HEK293T (cell line): ENCODE data around the gene CHCHD1.

Source experiments
- CTCF ChIA-PET: fragments of 350-600 bp; formaldehyde crosslinking; extraction: SDS; loops from one replicate; lab custom pipeline; 2021; ENCODE audit warnings: antibody characterized with exemption, inconsistent platforms; lab: Yijun Ruan, JAX
- POLR2A ChIA-PET: fragments of 350-600 bp; formaldehyde crosslinking; extraction: SDS; loops from one replicate; lab custom pipeline; 2020; ENCODE audit warnings: antibody characterized with exemption, inconsistent platforms; lab: Yijun Ruan, JAX
- DNase-seq: peaks from one replicate; pipeline ENCODE4 v3.0.0; 2012; ENCODE audit warnings: mixed read lengths; ENCODE audit errors: extremely low spot score
- ARNT ChIP-seq: fragments of 450-650 bp; IDR thresholded peaks from 2 replicates; pipeline ENCODE4 v1.6.1; 2017; ENCODE audit warnings: mild to moderate bottlenecking
- BHLHE40 ChIP-seq: fragments of 450-650 bp; IDR thresholded peaks from 2 replicates; pipeline ENCODE4 v1.6.1; 2016; ENCODE audit warnings: mild to moderate bottlenecking, moderate library complexity, borderline replicate concordance
- CTBP1 ChIP-seq: fragments of 450-650 bp; IDR thresholded peaks from 2 replicates; pipeline ENCODE4 v1.6.1; 2016; ENCODE audit warnings: borderline replicate concordance
- ELF4 ChIP-seq: fragments of 450-650 bp; IDR thresholded peaks from 2 replicates; pipeline ENCODE4 v1.6.1; 2017; ENCODE audit warnings: antibody characterized with exemption
- FOXA1 ChIP-seq: fragments of 450-650 bp; IDR thresholded peaks from 2 replicates; pipeline ENCODE4 v1.6.1; 2016; ENCODE audit warnings: mild to moderate bottlenecking
- FOXK2 ChIP-seq: fragments of 450-650 bp; IDR thresholded peaks from 2 replicates; pipeline ENCODE4 v1.6.1; 2016; ENCODE audit warnings: mild to moderate bottlenecking
- FOXM1 ChIP-seq: fragments of 450-650 bp; IDR thresholded peaks from 2 replicates; pipeline ENCODE4 v1.6.1; 2017; ENCODE audit warnings: mild to moderate bottlenecking, borderline replicate concordance
- HDGF ChIP-seq: fragments of 450-650 bp; IDR thresholded peaks from 2 replicates; pipeline ENCODE4 v1.6.1; 2017; ENCODE audit warnings: antibody characterized with exemption, borderline replicate concordance
- L3MBTL2 ChIP-seq: fragments of 450-650 bp; conservative IDR thresholded peaks from 2 replicates; pipeline ENCODE4 v1.6.1; 2016; ENCODE audit warnings: mild to moderate bottlenecking
- LEF1 ChIP-seq: fragments of 450-650 bp; IDR thresholded peaks from 2 replicates; pipeline ENCODE4 v1.6.1; 2017; ENCODE audit warnings: mild to moderate bottlenecking, borderline replicate concordance
- NFRKB ChIP-seq: fragments of 450-650 bp; IDR thresholded peaks from 2 replicates; pipeline ENCODE4 v1.6.1; 2016; ENCODE audit warnings: mild to moderate bottlenecking, moderate library complexity
- PKNOX1 ChIP-seq: fragments of 450-650 bp; IDR thresholded peaks from 2 replicates; pipeline ENCODE4 v1.6.1; 2016
- SP1 ChIP-seq: fragments of 450-650 bp; IDR thresholded peaks from 2 replicates; pipeline ENCODE4 v1.6.1; 2017
- SUZ12 ChIP-seq: fragments of 450-650 bp; IDR thresholded peaks from 2 replicates; pipeline ENCODE4 v1.6.1; 2016; ENCODE audit warnings: mild to moderate bottlenecking
- TARDBP ChIP-seq: fragments of 450-650 bp; IDR thresholded peaks from 2 replicates; pipeline ENCODE4 v1.6.1; 2016
- ZNF384 ChIP-seq: fragments of 450-650 bp; IDR thresholded peaks from 2 replicates; pipeline ENCODE4 v1.6.1; 2016

The CHCHD1 gene

GRCh38 chr10:73772281-73773151, 9.3 kb upstream of the CHCHD1 start:
- ChIA-PET CTCF (interaction anchor here (0.6 to 1.0 kb wide), 5 partner anchors 23 to 130 kb away, joined by 3 read pairs; no protein-coding TSS in a partner anchor), POLR2A (interaction anchor here (0.7 to 4.5 kb wide), 13 partner anchors 9 to 520 kb away, joined by 3 to 68 read pairs (median 4); partner anchors contain the start of genes CHCHD1, MRPS16, SEC24C and ZSWIM8)
- TF ChIP-seq CTBP1 (peak; percentile 54; the same call in 1 of the 2 replicates), ELF4 (no peak), TARDBP (peak; percentile 72; the same call in 1 of the 2 replicates)
- peak; percentile 63 for DNase-seq

GRCh38 chr10:73773152-73773879, 8.5 kb upstream of the CHCHD1 start:
- ChIA-PET CTCF (interaction anchor here (0.8 to 1.0 kb wide), 4 partner anchors 36 to 106 kb away, joined by 3 to 8 read pairs (median 3); no protein-coding TSS in a partner anchor), POLR2A (interaction anchor here (0.7 to 4.5 kb wide), 12 partner anchors 9 to 521 kb away, joined by 3 to 68 read pairs (median 6); partner anchors contain the start of genes CHCHD1, MRPS16, SEC24C and ZSWIM8)
- no peak for TF ChIP-seq TARDBP
- no peak for TF ChIP-seq CTBP1
- no peak for TF ChIP-seq PKNOX1
- no peak for TF ChIP-seq ELF4
- TF ChIP-seq FOXA1: no peak
- TF ChIP-seq FOXM1: no peak
- no peak for TF ChIP-seq ARNT
- no peak for TF ChIP-seq ZNF384
- no peak for TF ChIP-seq L3MBTL2
- TF ChIP-seq NFRKB: no peak
- TF ChIP-seq SP1: no peak
- no peak for TF ChIP-seq BHLHE40
- TF ChIP-seq LEF1: no peak
- no peak for TF ChIP-seq FOXK2
- no peak for DNase-seq

GRCh38 chr10:73774637-73775036, 7.2 kb upstream of the CHCHD1 start:
- TF ChIP-seq FOXM1: no peak
- DNase-seq: no peak
- POLR2A ChIA-PET: interaction anchor here (4.5 kb wide), 1 partner anchor 44 kb away, joined by 22 read pairs; no protein-coding TSS in a partner anchor
- CTCF ChIA-PET: interaction anchor here (0.8 to 1.7 kb wide), 2 partner anchors 34 to 105 kb away, joined by 6 to 8 read pairs; no protein-coding TSS in a partner anchor

GRCh38 chr10:73779018-73779417, 2.8 kb upstream of the CHCHD1 start:
- POLR2A ChIA-PET: interaction anchor here (1.3 kb wide), 1 partner anchor 49 kb away, joined by 5 read pairs; no protein-coding TSS in a partner anchor
- CTCF ChIA-PET: interaction anchor here (0.6 kb wide), 1 partner anchor 187 kb away, joined by 4 read pairs; no protein-coding TSS in a partner anchor
- no peak for TF ChIP-seq TARDBP
- no peak for TF ChIP-seq ZNF384
- TF ChIP-seq FOXM1: no peak
- TF ChIP-seq FOXA1: no peak
- no peak for TF ChIP-seq PKNOX1
- no peak for TF ChIP-seq CTBP1
- no peak for TF ChIP-seq FOXK2
- TF ChIP-seq SP1: no peak
- TF ChIP-seq ARNT: no peak
- DNase-seq: no peak

- no peak for DNase-seq
- ChIA-PET POLR2A (interaction anchor here (1.3 to 5.3 kb wide), 2 partner anchors 8 to 49 kb away, joined by 5 to 68 read pairs; a partner anchor contains a TSS), CTCF (interaction anchor here (0.6 kb wide), 1 partner anchor 188 kb away, joined by 4 read pairs; no protein-coding TSS in a partner anchor)
- TF ChIP-seq SP1 (no peak), PKNOX1 (no peak), FOXA1 (no peak), L3MBTL2 (no peak), ARNT (no peak), ELF4 (no peak), FOXM1 (no peak), LEF1 (no peak), CTBP1 (no peak), HDGF (no peak), SUZ12 (no peak)
Measured at GRCh38 chr10:73779539-73780197, 2.2 kb upstream of the CHCHD1 start.

- POLR2A ChIA-PET: interaction anchor here (0.9 to 5.3 kb wide), 2 partner anchors 9 to 17 kb away, joined by 3 to 68 read pairs; a partner anchor contains a TSS
- CTCF ChIA-PET: no interaction called here
Measured at GRCh38 chr10:73780301-73780700, 1.5 kb upstream of the CHCHD1 start.

More at GRCh38 chr10:73780301-73780700, 1.5 kb upstream of the CHCHD1 start:
- no peak for DNase-seq
- no peak for TF ChIP-seq ELF4
- no peak for TF ChIP-seq FOXK2
- no peak for TF ChIP-seq L3MBTL2
- TF ChIP-seq FOXA1: no peak
- no peak for TF ChIP-seq FOXM1
- TF ChIP-seq TARDBP: no peak
- TF ChIP-seq BHLHE40: no peak
- no peak for TF ChIP-seq SP1
- TF ChIP-seq ZNF384: no peak
- TF ChIP-seq CTBP1: no peak
- TF ChIP-seq SUZ12: no peak
- no peak for TF ChIP-seq LEF1
- TF ChIP-seq PKNOX1: no peak
- no peak for TF ChIP-seq NFRKB
- TF ChIP-seq ARNT: no peak
- TF ChIP-seq HDGF: no peak
